C4-2B (cell line): ENCODE measurements around the gene STAT5B.
"Not testable (repeated sequence)": the region's sequence is repeated elsewhere in the genome, so short reads cannot be mapped to it uniquely, and the experiment has no call there.

Experiments
- ZFX ChIP-seq: fragments of 450-650 bp; IDR thresholded peaks from 2 replicates; pipeline ENCODE4 v1.6.1; 2017
- TF ChIP-seq, protein P1 (sequence below): fragments of 450-650 bp; conservative IDR thresholded peaks from 2 replicates; pipeline ENCODE4 v1.5.1; 2017; ENCODE audit warnings: mild to moderate bottlenecking

- TF ChIP-seq, protein P1, sequence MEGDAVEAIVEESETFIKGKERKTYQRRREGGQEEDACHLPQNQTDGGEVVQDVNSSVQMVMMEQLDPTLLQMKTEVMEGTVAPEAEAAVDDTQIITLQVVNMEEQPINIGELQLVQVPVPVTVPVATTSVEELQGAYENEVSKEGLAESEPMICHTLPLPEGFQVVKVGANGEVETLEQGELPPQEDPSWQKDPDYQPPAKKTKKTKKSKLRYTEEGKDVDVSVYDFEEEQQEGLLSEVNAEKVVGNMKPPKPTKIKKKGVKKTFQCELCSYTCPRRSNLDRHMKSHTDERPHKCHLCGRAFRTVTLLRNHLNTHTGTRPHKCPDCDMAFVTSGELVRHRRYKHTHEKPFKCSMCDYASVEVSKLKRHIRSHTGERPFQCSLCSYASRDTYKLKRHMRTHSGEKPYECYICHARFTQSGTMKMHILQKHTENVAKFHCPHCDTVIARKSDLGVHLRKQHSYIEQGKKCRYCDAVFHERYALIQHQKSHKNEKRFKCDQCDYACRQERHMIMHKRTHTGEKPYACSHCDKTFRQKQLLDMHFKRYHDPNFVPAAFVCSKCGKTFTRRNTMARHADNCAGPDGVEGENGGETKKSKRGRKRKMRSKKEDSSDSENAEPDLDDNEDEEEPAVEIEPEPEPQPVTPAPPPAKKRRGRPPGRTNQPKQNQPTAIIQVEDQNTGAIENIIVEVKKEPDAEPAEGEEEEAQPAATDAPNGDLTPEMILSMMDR: not testable (repeated sequence)
- not testable (repeated sequence) for TF ChIP-seq ZFX
Measured at GRCh38 chr17:42239576-42239975, 36.6 kb downstream of the STAT5B start.
